Measurements from ENCODE around the gene E2F3. TPM values are rescaled to one million over a fixed set of nuclear protein-coding genes. Genes with fewer than 3 reads are reported as not detected.

E2F3 gene
- total RNA-seq, 4 donors from 2014 or later, result 5.4 to 7.1 (median 6.1) TPM

GRCh38 chr6:20455251-20455940 lies 53.7 kb downstream of the E2F3 start:
- Histone ChIP-seq H3K27ac (no peak overlapping the region), H3K36me3 (no peaks in the 10 kb centered on the region), H3K4me1 (peaks cover 0 to 19% (median 7%) of the 10 kb centered on the region in 3 donors), H3K4me3 (no peak overlapping the region), H3K27me3 (no peaks in the 10 kb centered on the region), H3K9me3 (no peaks in the 10 kb centered on the region)
- no peak for DNase-seq
- TF ChIP-seq POLR2A (IDR thresholded peaks at IDR 0.05), result no peak
- TF ChIP-seq CTCF (IDR thresholded peaks at IDR 0.05), result no peak
- intact Hi-C loops (cut with DNase I), result no loop called here
- WGBS, 2 donors, result 39 to 59% methylated on average over 5 of the region's 5 CpGs

- no peaks in the 10 kb centered on the region for H3K9me3 ChIP-seq
- no peak for DNase-seq
- TF ChIP-seq POLR2A (IDR thresholded peaks at IDR 0.05) (no peak), CTCF (IDR thresholded peaks at IDR 0.05) (no peak)
- WGBS, 2 donors, result 73 to 76% methylated on average over 8 of the region's 8 CpGs
- H3K4me1 ChIP-seq, result peaks cover 0 to 19% (median 7%) of the 10 kb centered on the region in 3 donors
- intact Hi-C loops (cut with DNase I), result no loop called here
- H3K27me3 ChIP-seq, result no peaks in the 10 kb centered on the region
- H3K36me3 ChIP-seq, result no peaks in the 10 kb centered on the region
- no peak overlapping the region for H3K27ac ChIP-seq
- no peak overlapping the region for H3K4me3 ChIP-seq
Observed at GRCh38 chr6:20458027-20458894, 56.6 kb downstream of the E2F3 start.

GRCh38 chr6:20459682-20460081 lies 58.0 kb downstream of the E2F3 start:
- no peaks in the 10 kb centered on the region for H3K27me3 ChIP-seq
- H3K9me3 ChIP-seq, result no peaks in the 10 kb centered on the region
- DNase-seq, result no peak
- H3K36me3 ChIP-seq, result no peaks in the 10 kb centered on the region
- intact Hi-C loops (cut with DNase I), result no loop called here
- WGBS, 2 donors, result 96% methylated on average over 5 to 6 of the region's 6 CpGs
- no peak for TF ChIP-seq POLR2A (IDR thresholded peaks at IDR 0.05)
- no peak for TF ChIP-seq CTCF (IDR thresholded peaks at IDR 0.05)
- peaks cover 0 to 17% (median 7%) of the 10 kb centered on the region in 3 donors for H3K4me1 ChIP-seq
- H3K27ac ChIP-seq, result no peak overlapping the region
- H3K4me3 ChIP-seq, result no peak overlapping the region

- no peaks in the 10 kb centered on the region for H3K27me3 ChIP-seq
- no peak overlapping the region for H3K4me3 ChIP-seq
- H3K9me3 ChIP-seq, result no peaks in the 10 kb centered on the region
- DNase-seq, result no peak
- TF ChIP-seq POLR2A (IDR thresholded peaks at IDR 0.05) (no peak), CTCF (IDR thresholded peaks at IDR 0.05) (no peak)
- WGBS, 2 donors, result 79 to 84% methylated on average over 6 of the region's 6 CpGs
- no peaks in the 10 kb centered on the region for H3K36me3 ChIP-seq
- intact Hi-C loops (cut with DNase I), result no loop called here
- H3K4me1 ChIP-seq, result peaks cover 0 to 9% (median 0%) of the 10 kb centered on the region in 3 donors
- no peak overlapping the region for H3K27ac ChIP-seq
Observed at GRCh38 chr6:20461576-20461975, 59.9 kb downstream of the E2F3 start.

- no peak for TF ChIP-seq CTCF (IDR thresholded peaks at IDR 0.05)
- TF ChIP-seq POLR2A (IDR thresholded peaks at IDR 0.05), result no peak
- no peak for DNase-seq
- Histone ChIP-seq H3K27ac (no peak overlapping the region), H3K4me1 (peaks cover 0 to 9% (median 0%) of the 10 kb centered on the region in 3 donors), H3K4me3 (no peak overlapping the region), H3K36me3 (no peaks in the 10 kb centered on the region), H3K9me3 (no peaks in the 10 kb centered on the region), H3K27me3 (no peaks in the 10 kb centered on the region)
- WGBS, 2 donors, result 81 to 89% methylated on average over 5 of the region's 5 CpGs
- intact Hi-C loops (cut with DNase I), result no loop called here
Observed at GRCh38 chr6:20463396-20463795, 61.7 kb downstream of the E2F3 start.
